ENCODE data around the gene TSPAN12.

The TSPAN12 gene

GRCh38 chr7:120856621-120857352, 1.2 kb downstream of the TSPAN12 start:
- DNase-seq: peak in 1 of 2 donors; percentile 25
- no peaks in the 10 kb centered on the region for H3K27me3 ChIP-seq
- intact Hi-C loops (cut with DNase I; ENCODE audit: low total_unique reads): no loop called here
- H3K9me3 ChIP-seq: no peaks in the 10 kb centered on the region
- peak overlapping the region; percentile 89 to 94 for H3K27ac ChIP-seq
- no peak for TF ChIP-seq CTCF (IDR thresholded peaks at IDR 0.05)
- H3K4me1 ChIP-seq: peaks cover 0 to 19% (median 8%) of the 10 kb centered on the region in 4 donors
- no peaks in the 10 kb centered on the region for H3K36me3 ChIP-seq
- peak overlapping the region; percentile 75 to 81 for H3K4me3 ChIP-seq

DNA sequence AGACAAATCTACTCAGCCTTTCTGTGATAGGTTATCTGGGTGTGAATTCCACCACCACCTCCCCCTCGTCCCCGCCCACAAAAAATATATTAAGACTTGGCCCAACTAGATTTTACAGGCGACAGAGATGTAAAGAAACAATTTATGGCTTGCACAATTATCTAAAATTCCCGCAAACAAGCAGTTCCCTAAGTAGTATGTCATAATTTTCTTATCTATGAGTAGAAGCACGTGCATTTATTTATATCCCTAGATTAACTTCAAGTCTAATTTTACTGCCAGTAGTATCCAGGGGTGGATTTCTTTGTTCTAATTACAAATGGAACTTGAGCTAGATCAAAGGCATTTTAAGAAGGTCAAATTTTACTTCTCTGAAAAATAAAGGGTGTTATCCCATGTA, 1.7 kb downstream of the TSPAN12 start:
- intact Hi-C loops (cut with DNase I; ENCODE audit: low total_unique reads): no loop called here
- Histone ChIP-seq H3K36me3 (no peaks in the 10 kb centered on the region), H3K4me3 (peak overlapping the region; percentile 75 to 81), H3K27me3 (no peaks in the 10 kb centered on the region), H3K27ac (peak overlapping the region in 1 of 2 donors; percentile 94), H3K4me1 (peaks cover 0 to 19% (median 8%) of the 10 kb centered on the region in 4 donors), H3K9me3 (no peaks in the 10 kb centered on the region)
- no peak for DNase-seq
- no peak for TF ChIP-seq CTCF (IDR thresholded peaks at IDR 0.05)

GRCh38 chr7:120852700-120853099, 5.2 kb downstream of the TSPAN12 start:
- H3K9me3 ChIP-seq: no peaks in the 10 kb centered on the region
- no peak for DNase-seq
- intact Hi-C loops (cut with DNase I; ENCODE audit: low total_unique reads): loop anchor here (5.0 kb wide), 1 partner anchor 60 kb away; no protein-coding TSS in a partner anchor
- H3K27ac ChIP-seq: no peak overlapping the region
- peaks cover 0 to 12% (median 8%) of the 10 kb centered on the region in 4 donors for H3K4me1 ChIP-seq
- H3K36me3 ChIP-seq: no peaks in the 10 kb centered on the region
- no peak overlapping the region for H3K4me3 ChIP-seq
- no peak for TF ChIP-seq CTCF (IDR thresholded peaks at IDR 0.05)
- no peaks in the 10 kb centered on the region for H3K27me3 ChIP-seq

GRCh38 chr7:120843109-120843508, 14.8 kb downstream of the TSPAN12 start:
- intact Hi-C loops (cut with DNase I; ENCODE audit: low total_unique reads): no loop called here
- H3K36me3 ChIP-seq: peaks cover 0 to 5% (median 3%) of the 10 kb centered on the region in 3 donors
- no peak overlapping the region for H3K4me3 ChIP-seq
- H3K27ac ChIP-seq: no peak overlapping the region
- TF ChIP-seq CTCF (IDR thresholded peaks at IDR 0.05): no peak
- no peaks in the 10 kb centered on the region for H3K9me3 ChIP-seq
- H3K4me1 ChIP-seq: peaks cover 0 to 4% (median 1%) of the 10 kb centered on the region in 4 donors
- DNase-seq: no peak
- no peaks in the 10 kb centered on the region for H3K27me3 ChIP-seq

DNA sequence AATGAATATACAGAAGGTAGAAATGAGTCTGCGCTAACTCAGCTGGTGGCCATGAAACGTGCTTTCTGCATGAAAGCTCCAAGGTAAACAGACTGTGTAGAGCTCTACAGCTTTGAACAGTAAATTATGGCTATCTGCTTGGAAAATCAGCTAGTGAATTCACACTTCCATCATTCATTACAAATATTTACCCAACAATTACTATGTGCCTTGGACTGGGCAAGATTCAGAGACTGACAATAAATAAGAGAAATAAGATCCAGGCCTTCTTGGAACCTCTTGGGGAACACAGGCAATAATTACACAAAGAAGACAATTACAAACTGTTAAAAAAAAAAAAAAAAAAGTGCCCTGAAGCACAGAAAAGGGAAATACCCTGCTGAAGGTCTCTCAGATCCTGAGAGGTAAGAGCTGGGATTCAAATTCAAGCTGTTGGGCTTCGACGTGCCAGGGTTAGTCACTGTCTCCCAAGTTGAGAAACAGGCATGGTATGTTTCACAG, 15.8 kb downstream of the TSPAN12 start:
- intact Hi-C loops (cut with DNase I; ENCODE audit: low total_unique reads): no loop called here
- DNase-seq: no peak
- H3K27ac ChIP-seq: no peak overlapping the region
- no peak for TF ChIP-seq CTCF (IDR thresholded peaks at IDR 0.05)
- peaks cover 0 to 4% (median 1%) of the 10 kb centered on the region in 4 donors for H3K4me1 ChIP-seq
- H3K4me3 ChIP-seq: no peak overlapping the region
- no peaks in the 10 kb centered on the region for H3K27me3 ChIP-seq
- peaks cover 5 to 12% (median 5%) of the 10 kb centered on the region in 3 donors for H3K36me3 ChIP-seq
- H3K9me3 ChIP-seq: no peaks in the 10 kb centered on the region

Measured in tibial artery (tissue), 4 donors.